KMS-11 (cell line): ENCODE data around the gene VCAN.

Source experiments
- H2AFZ ChIP-seq: fragments of 200-600 bp; sonication (generic); 2 replicates; pipeline ENCODE4 v1.6.1; 2016; ENCODE audit warnings: antibody characterized with exemption, mixed run types, low read depth
- H3K27ac ChIP-seq: fragments of 200-600 bp; sonication (generic); 2 replicates; pipeline ENCODE4 v1.6.1; 2016; ENCODE audit warnings: mild to moderate bottlenecking, mixed run types
- H3K27me3 ChIP-seq: fragments of 200-600 bp; sonication (generic); 2 replicates; pipeline ENCODE4 v1.6.1; 2017; ENCODE audit warnings: mild to moderate bottlenecking, low read depth, mixed run types, moderate library complexity; ENCODE audit not compliant: insufficient read depth
- H3K36me3 ChIP-seq: fragments of 200-600 bp; sonication (generic); 2 replicates; pipeline ENCODE4 v1.6.1; 2017; ENCODE audit warnings: mild to moderate bottlenecking, mixed run types; ENCODE audit not compliant: insufficient read depth
- H3K4me1 ChIP-seq: fragments of 200-600 bp; sonication (generic); 2 replicates; pipeline ENCODE4 v1.6.1; 2016; ENCODE audit warnings: mild to moderate bottlenecking, low read depth, mixed run types; ENCODE audit not compliant: poor library complexity, severe bottlenecking
- H3K4me2 ChIP-seq: fragments of 200-600 bp; sonication (generic); 2 replicates; pipeline ENCODE4 v1.7.0; 2016; ENCODE audit warnings: mild to moderate bottlenecking, mixed run types
- H3K4me3 ChIP-seq: fragments of 200-600 bp; sonication (generic); IDR thresholded peaks from 2 replicates; pipeline ENCODE4 v1.6.1; 2017; ENCODE audit warnings: low read depth, low read length, mixed read lengths; ENCODE audit not compliant: insufficient read depth
- H3K79me2 ChIP-seq: fragments of 200-600 bp; sonication (generic); 2 replicates; pipeline ENCODE4 v1.6.1; 2016; ENCODE audit warnings: low read depth, mixed run types; ENCODE audit not compliant: insufficient read depth
- H3K9ac ChIP-seq: fragments of 200-600 bp; sonication (generic); 2 replicates; pipeline ENCODE4 v1.6.1; 2016; ENCODE audit warnings: mild to moderate bottlenecking, mixed run types
- H4K20me1 ChIP-seq: fragments of 200-600 bp; sonication (generic); 2 replicates; pipeline ENCODE4 v1.6.1; 2016; ENCODE audit warnings: mild to moderate bottlenecking, mixed run types; ENCODE audit not compliant: insufficient read depth
- CTCF ChIP-seq: fragments of 200-600 bp; sonication (generic); conservative IDR thresholded peaks from 2 replicates; pipeline ENCODE4 v1.6.1; 2017; ENCODE audit warnings: low read depth, mild to moderate bottlenecking, antibody characterized with exemption, low read length, moderate library complexity, mixed read lengths

The VCAN gene

GRCh38 chr5:83531661-83532060 lies 60.1 kb downstream of the VCAN start:
- no peaks in the 10 kb centered on the region for H3K36me3 ChIP-seq
- H3K4me3 ChIP-seq = no peak overlapping the region
- H2AFZ ChIP-seq = no peak overlapping the region
- no peak overlapping the region for H3K27ac ChIP-seq
- H3K79me2 ChIP-seq = no peaks in the 10 kb centered on the region
- no peaks in the 10 kb centered on the region for H3K27me3 ChIP-seq
- H3K9ac ChIP-seq = no peak overlapping the region
- no peaks in the 10 kb centered on the region for H4K20me1 ChIP-seq
- no peak for TF ChIP-seq CTCF
- H3K4me1 ChIP-seq = no peaks in the 10 kb centered on the region
- H3K4me2 ChIP-seq = no peak overlapping the region

GRCh38 chr5:83538786-83539462 lies 67.4 kb downstream of the VCAN start:
- H4K20me1 ChIP-seq = no peaks in the 10 kb centered on the region
- H3K27ac ChIP-seq = no peak overlapping the region
- H3K27me3 ChIP-seq = no peaks in the 10 kb centered on the region
- H2AFZ ChIP-seq = peak overlapping the region; percentile 8; the same call in 1 of the 2 replicates
- H3K9ac ChIP-seq = no peak overlapping the region
- no peak for TF ChIP-seq CTCF
- H3K79me2 ChIP-seq = no peaks in the 10 kb centered on the region
- peak overlapping the region; percentile 9; the same call in 1 of the 2 replicates for H3K4me2 ChIP-seq
- H3K4me3 ChIP-seq = no peak overlapping the region
- H3K4me1 ChIP-seq = peaks cover 7% of the 10 kb centered on the region
- no peaks in the 10 kb centered on the region for H3K36me3 ChIP-seq

GRCh38 chr5:83539463-83539790 lies 67.9 kb downstream of the VCAN start:
- Histone ChIP-seq H3K79me2 (no peaks in the 10 kb centered on the region), H3K9ac (no peak overlapping the region), H3K27me3 (no peaks in the 10 kb centered on the region), H3K27ac (no peak overlapping the region), H4K20me1 (no peaks in the 10 kb centered on the region), H3K36me3 (no peaks in the 10 kb centered on the region), H3K4me2 (peak overlapping the region; percentile 9; the same call in 1 of the 2 replicates), H3K4me1 (peaks cover 7% of the 10 kb centered on the region), H2AFZ (peak overlapping the region; percentile 8; the same call in 1 of the 2 replicates), H3K4me3 (no peak overlapping the region)
- no peak for TF ChIP-seq CTCF

GRCh38 chr5:83540105-83540504 lies 68.6 kb downstream of the VCAN start:
- Histone ChIP-seq H3K36me3 (no peaks in the 10 kb centered on the region), H3K4me2 (no peak overlapping the region), H3K4me1 (peaks cover 7% of the 10 kb centered on the region), H3K9ac (no peak overlapping the region), H3K27ac (no peak overlapping the region), H3K4me3 (no peak overlapping the region), H3K27me3 (no peaks in the 10 kb centered on the region), H2AFZ (no peak overlapping the region), H4K20me1 (no peaks in the 10 kb centered on the region), H3K79me2 (no peaks in the 10 kb centered on the region)
- no peak for TF ChIP-seq CTCF
